Lower leg skin (tissue), 4 donors: Measurements from ENCODE around the gene CCDC78. TPM values are rescaled to one million over a fixed set of nuclear protein-coding genes. Genes with fewer than 3 reads are reported as not detected.

ENCODE experiments used
- microRNA counts, 2 donors: library from miRNA; unstranded; fragments of <30 nt; microRNA quantifications; one replicate each; lab custom pipeline; 2016
- microRNA-seq, 2 donors: library from miRNA; unstranded; fragments of <30 nt; microRNA quantifications; one replicate each; pipeline ENCODE4, GENCODE V29; 2016; ENCODE audit warnings: borderline replicate concordance in 2 of 2, borderline number of aligned reads in 1 of 2
- total RNA-seq, 4 donors: library from RNA; depleted of rRNA; stranded (reverse); fragments of >200 nt; gene quantifications; one replicate each; pipeline ENCODE4 v1.1.0, GENCODE V29; 2016

CCDC78 gene
- total RNA-seq, 4 donors from 2014 or later, result 0.52 to 0.55 TPM; not detected in 2

MicroRNAs within 50 kb of the gene (microRNA counts, 767-probe panel; counts per million panel counts)
- 0 to 358 counts per million in 2 donors for microRNA hsa-miR-662 (lab: Ali Mortazavi, UCI)

Small RNA genes within 50 kb of the gene (microRNA-seq; reads per million reads assigned to microRNA genes)
- gene MIR662, result 0 reads per million in 2 donors

Other genes starting within 250 kb of the CCDC78 start
- 10 to 100 TPM; 80.8 to 95.5 (median 84.6) TPM for gene CAPN15, start 198.7 kb downstream of the CCDC78 start, total RNA-seq
- gene PRR35, start 166.0 kb downstream of the CCDC78 start, total RNA-seq, result not detected
- 1 to 10 TPM in 1 of 4 donors, under 1 TPM in 3; 0.49 to 1.0 (median 0.57) TPM for gene NHLRC4, start 159.4 kb downstream of the CCDC78 start, total RNA-seq
- gene PIGQ, start 156.5 kb downstream of the CCDC78 start, total RNA-seq, result 10 to 100 TPM; 33.2 to 46.1 (median 43.5) TPM
- gene RAB40C, start 136.4 kb downstream of the CCDC78 start, total RNA-seq, result 100 to 1,000 TPM; 103 to 161 (median 122) TPM
- 1 to 10 TPM; 1.3 to 5.0 (median 2.8) TPM for gene WFIKKN1, start 95.5 kb downstream of the CCDC78 start, total RNA-seq
- 100 to 1,000 TPM; 108 to 161 (median 111) TPM for gene METTL26, start 90.1 kb downstream of the CCDC78 start, total RNA-seq
- 10 to 100 TPM; 10.5 to 31.3 (median 23.2) TPM for gene MCRIP2, start 84.6 kb downstream of the CCDC78 start, total RNA-seq
- gene WDR90, start 77.1 kb downstream of the CCDC78 start, total RNA-seq, result 10 to 100 TPM; 11.1 to 32.1 (median 18.9) TPM
- gene RHOT2, start 58.3 kb downstream of the CCDC78 start, total RNA-seq, result 10 to 100 TPM; 36.1 to 86.7 (median 58.7) TPM
- gene RHBDL1, start 50.8 kb downstream of the CCDC78 start, total RNA-seq, result 1 to 10 TPM; 1.4 to 5.3 (median 2.6) TPM
- 100 to 1,000 TPM; 195 to 272 (median 198) TPM for gene STUB1, start 46.0 kb downstream of the CCDC78 start, total RNA-seq
- gene JMJD8, start 42.1 kb downstream of the CCDC78 start, total RNA-seq, result 10 to 100 TPM; 41.8 to 90.5 (median 82.3) TPM
- 10 to 100 TPM; 13.8 to 21.8 (median 15.5) TPM for gene WDR24, start 36.0 kb downstream of the CCDC78 start, total RNA-seq
- 10 to 100 TPM; 18.3 to 33.6 (median 25.2) TPM for gene FBXL16, start 20.6 kb downstream of the CCDC78 start, total RNA-seq
- 10 to 100 TPM; 24.2 to 48.4 (median 36.0) TPM for gene METRN, start 11.3 kb downstream of the CCDC78 start, total RNA-seq
- gene ANTKMT, start 5.3 kb downstream of the CCDC78 start, total RNA-seq, result 10 to 100 TPM; 24.9 to 42.4 (median 32.1) TPM
- gene HAGHL, start 663 bp upstream of the CCDC78 start, total RNA-seq, result 1 to 10 TPM; 4.5 to 6.3 (median 6.0) TPM
- 10 to 100 TPM; 34.7 to 75.8 (median 42.2) TPM for gene CIAO3, start 14.6 kb upstream of the CCDC78 start, total RNA-seq
- gene MSLN, start 34.3 kb upstream of the CCDC78 start, total RNA-seq, result 1 to 10 TPM in 3 of 4 donors, not detected in 1; 1.1 to 4.3 (median 4.0) TPM
- 10 to 100 TPM; 20.2 to 27.9 (median 25.5) TPM for gene RPUSD1, start 61.9 kb upstream of the CCDC78 start, total RNA-seq
- 10 to 100 TPM in 3 of 4 donors, 1 to 10 TPM in 1; 4.6 to 23.4 (median 12.2) TPM for gene CHTF18, start 62.2 kb upstream of the CCDC78 start, total RNA-seq
- not detected for gene GNG13, start 74.3 kb upstream of the CCDC78 start, total RNA-seq
- gene LMF1, start 244.5 kb upstream of the CCDC78 start, total RNA-seq, result 10 to 100 TPM; 31.3 to 68.3 (median 50.3) TPM